Stimulated activated CD8-positive, alpha-beta memory T cell treated with anti-CD3 and anti-CD28 coated beads, Interleukin-4, amount 100 ng/mL, for 1 hour (primary cell): ENCODE data around the gene AFF1.
A peak's percentile ranks its signal among the peaks of the same experiment; 100 is the strongest.
"Not testable (repeated sequence)": the region's sequence is repeated elsewhere in the genome, so short reads cannot be mapped to it uniquely, and the experiment has no call there.

Experiments used
- DNase-seq, 2 donors: peaks; one replicate each; pipeline ENCODE4 v3.0.0-alpha.2; 2020; ENCODE audit warnings: low read depth in 2 of 2, low spot score in 1 of 2

AFF1 gene

DNA sequence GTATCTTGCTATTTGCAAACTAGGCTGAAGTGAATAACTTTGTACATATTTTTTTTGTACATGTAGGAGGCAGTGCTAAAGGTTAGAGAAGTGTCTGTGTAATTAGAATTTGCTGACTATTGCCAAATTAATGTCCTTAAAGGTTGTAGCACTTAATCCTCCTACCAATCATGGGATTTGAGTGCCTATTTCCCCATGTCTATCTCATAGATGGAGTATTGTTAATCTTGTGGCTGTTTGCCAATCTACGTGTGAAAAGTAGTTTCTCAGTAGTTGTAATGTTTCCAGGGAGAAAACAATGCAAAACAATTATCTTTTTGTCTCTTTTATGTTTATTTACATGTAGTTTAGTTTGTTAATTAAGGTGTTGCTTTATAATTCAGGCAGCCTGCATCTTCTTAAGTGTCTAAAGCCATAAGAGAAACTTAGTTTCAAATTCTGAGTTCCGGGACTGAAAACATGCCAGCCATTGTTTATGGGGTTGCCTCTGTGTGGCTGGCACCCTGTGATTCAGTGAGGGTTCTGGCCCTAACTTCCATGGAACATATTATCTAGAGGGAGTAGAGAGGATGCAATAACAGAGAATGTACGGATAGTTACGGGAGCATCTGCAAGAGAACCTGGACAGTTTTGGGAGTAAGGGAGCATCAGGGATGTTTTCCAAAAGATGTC, 143.2 kb downstream of the AFF1 start:
- no peak for DNase-seq

DNA sequence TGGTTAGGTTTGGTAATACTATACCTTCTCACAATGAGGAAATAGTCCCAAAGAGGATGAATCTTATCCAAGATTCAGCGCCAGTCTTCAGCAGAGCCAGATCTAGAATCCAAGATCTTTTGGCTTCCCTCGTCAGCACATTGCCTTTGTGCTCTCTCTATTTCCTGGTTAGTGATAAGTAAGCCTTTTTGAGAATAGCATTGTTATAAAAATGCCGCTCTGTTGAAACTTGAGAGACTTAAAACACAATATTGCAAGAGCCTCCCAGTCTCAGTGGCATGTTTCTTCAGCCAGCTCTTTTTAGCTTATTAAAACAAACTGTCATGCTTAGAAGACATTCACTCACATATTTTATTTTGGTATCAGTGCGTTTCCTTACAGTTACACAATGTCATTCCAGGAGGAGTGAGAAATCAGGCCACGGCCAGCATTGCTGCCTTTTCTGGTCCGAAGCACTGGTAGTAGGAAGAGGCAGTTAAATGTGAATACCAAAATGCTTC, 144.2 kb downstream of the AFF1 start:
- DNase-seq: no peak

DNA sequence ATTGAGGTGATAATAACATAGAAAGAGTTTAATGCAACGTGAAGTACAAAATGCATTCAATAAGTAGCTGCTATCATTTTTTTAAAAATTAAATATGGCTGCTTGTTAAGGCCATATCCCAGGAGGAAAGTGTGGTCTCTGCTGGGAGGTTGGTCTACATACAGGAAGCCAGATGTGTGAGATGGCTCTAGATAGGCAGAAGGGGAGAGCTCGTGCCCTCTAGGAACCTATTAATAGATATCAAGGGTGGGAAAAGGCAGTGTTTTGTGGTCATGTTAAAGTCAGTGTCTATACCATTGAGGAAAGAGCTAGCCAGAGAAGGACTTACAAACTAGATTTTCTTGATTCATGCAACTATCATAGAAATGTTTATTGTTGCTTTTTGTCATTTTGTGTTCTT, 145.2 kb downstream of the AFF1 start:
- DNase-seq: no peak

DNA sequence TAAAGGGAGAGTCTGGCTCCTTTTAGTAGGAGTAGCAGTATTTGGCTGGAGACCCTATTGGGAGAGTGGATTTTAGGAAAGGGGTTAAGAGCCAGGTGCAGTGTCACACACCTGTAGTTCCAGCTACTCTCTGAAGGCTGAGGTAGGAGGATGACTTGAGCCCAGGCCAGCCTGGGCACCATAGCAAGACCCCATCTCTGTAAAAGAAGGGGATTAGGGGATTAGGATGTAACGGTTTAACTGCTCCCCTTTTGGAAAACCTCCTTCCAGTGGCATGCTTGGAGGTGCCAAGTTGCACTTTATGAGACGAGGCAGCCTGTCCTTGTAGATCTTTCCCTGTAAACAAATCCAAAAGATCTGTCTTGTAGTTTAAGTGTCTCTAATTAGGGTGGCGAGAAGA, 145.7 kb downstream of the AFF1 start:
- DNase-seq: no peak

DNA sequence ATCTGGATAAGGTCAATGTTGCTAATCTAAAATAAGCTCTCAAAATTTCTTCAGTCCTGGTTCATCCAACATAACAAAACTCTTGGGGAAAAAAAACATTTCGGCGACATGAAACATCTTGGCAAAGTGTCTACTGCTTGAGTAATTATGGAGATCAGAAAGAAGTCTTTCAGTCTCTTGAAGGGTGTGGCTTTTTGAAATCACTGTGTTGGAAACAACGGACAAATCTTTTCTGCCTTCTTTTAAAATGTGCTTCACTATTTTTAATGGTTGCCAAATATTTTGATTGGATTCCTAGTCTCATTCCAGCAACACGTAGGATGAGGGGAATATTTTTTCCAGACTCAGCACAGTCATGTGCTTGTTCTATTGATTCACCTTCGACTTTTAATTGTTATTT, 147.0 kb downstream of the AFF1 start:
- DNase-seq: no peak

DNA sequence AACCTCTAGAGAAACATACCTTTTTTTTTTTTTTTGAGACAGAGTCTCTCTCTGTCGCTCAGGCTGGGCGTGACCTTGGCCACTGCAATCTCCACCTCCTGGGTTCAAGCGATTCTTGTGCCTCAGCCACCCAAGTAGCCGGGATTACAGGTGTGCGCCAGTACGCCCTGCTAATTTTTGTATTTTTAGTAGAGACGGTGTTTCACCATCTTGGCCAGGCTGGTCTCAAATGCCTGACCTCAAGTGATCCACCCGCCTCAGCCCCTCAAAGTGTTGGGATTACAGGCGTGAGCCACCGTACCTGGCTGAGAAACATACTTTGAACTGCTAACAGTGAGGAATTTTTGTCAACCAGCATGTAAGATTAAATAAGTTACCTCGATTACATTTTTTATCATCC, 150.9 kb downstream of the AFF1 start:
- DNase-seq: not testable (repeated sequence)

DNA sequence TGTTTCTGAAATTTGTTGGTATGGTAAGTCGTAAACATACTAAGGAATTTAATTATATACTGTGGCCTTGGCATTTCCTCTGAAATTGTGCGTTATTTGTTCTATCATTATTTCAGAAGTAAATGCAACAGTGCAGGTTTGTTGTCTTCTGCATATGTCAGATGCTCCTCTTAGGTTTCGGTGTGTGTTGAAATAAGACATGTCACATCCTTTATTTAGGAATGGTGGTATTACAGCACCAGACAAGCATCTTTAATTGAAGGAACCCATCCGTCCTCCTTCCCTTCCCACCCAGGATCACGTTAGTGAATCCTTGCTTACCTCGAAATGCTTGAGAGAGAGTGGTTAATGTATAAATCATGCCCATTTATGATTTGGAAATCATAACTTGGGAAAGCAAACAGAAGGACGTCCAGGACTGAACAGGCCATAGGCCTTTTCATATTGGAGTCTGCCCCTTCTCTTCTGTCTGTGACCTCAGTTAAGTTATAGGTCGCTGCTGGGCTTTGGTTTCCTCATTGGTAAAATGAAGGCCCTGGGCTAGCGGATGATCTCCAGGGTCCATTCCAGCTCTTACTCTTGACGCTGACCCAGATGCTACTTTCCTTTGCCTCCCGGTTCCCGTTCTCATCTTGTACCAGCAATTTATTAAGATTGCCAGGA, 151.5 kb downstream of the AFF1 start:
- no peak for DNase-seq

DNA sequence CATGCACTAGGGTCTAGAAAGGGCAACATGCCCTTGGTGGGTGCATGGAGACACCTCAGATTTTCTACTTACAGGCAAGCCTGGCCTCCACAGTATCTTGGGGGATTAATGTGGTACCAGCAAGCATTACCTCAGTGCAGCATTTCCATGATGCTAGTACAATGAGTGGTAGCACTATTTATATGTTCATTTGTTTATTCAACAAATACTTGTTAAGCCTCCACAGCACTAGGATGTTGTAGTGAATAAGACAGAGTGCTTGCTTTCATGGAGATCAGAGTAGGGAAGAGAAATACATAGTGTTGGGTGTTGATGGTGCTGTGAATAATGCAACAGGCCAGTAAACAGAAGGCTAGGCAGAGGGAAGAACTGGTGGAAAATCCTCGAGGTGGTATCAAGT, 152.2 kb downstream of the AFF1 start:
- DNase-seq: no peak

DNA sequence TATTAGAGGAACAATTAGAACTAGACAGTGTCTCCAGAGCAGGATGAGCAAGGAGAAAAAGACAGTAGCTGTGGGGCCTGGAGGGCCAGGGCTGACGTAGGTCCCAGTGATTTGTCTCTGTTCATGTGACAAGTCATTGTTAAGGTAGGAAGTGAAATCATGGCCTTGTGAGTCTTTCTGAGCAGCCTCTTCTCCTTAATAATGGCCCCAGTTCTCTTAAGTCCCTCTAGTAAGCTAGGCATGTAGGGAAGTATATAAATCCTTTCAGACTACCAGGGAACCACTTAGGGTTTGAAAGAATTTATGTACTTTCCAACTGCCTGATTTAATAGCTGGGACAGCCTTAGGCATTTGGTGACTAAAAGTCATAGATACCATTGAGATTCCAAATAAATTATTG, 152.6 kb downstream of the AFF1 start:
- no peak for DNase-seq

DNA sequence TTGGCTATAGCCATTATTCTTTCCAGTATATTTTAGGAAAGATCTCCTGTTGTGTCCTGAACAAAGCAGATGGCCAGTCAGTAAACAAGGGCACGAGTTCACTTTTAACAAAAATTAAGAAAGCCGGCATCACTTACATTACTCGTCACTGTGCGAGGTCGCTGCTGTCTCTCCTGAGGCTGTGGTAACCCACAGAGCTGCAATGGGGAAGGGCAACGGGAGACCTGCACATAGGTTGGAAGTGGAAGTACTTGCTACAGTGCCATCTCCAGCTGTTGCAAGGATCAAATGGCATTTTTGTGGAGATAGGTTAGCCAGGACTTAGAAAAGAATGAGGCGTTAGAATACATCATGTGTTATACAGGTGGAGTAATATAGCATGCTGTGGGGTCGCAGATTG, 153.4 kb downstream of the AFF1 start:
- no peak for DNase-seq

DNA sequence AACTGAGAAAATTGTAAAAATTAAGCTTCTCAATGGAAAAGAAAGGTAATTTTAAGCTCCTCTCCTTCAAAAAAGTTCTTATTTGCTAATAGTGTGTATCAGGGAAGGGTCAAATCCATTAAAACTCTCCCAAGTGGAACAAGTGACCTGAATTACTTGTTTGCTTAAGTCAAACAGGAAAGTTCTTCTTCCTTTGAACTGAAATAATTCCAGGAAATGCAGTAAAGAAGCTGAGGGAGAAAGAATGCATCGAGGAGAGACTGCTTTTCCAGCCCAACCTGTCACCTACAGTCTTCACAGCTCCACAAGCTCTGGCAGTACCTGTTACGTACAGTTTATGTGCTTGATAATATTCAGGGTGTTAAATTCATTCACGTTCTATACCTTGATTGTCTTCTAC, 154.6 kb downstream of the AFF1 start:
- DNase-seq: no peak

DNA sequence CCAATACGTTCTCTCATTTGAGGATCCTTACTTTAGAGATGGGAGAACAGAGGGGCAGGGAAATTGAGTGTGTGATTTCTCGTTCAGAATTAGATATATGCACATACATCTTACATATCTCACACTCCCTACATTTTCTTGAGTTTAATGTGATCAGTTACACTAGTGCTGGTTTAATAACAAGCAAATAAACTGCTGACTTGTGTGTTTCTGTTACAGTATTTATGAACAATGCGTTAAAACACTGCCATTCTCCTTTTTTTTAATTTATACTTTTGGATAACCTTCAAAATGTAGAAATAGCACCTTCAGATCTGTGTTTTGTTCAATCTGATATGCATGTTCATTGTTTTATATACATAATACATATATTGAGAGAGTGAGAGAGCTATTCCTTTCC, 155.5 kb downstream of the AFF1 start:
- DNase-seq: no peak

DNA sequence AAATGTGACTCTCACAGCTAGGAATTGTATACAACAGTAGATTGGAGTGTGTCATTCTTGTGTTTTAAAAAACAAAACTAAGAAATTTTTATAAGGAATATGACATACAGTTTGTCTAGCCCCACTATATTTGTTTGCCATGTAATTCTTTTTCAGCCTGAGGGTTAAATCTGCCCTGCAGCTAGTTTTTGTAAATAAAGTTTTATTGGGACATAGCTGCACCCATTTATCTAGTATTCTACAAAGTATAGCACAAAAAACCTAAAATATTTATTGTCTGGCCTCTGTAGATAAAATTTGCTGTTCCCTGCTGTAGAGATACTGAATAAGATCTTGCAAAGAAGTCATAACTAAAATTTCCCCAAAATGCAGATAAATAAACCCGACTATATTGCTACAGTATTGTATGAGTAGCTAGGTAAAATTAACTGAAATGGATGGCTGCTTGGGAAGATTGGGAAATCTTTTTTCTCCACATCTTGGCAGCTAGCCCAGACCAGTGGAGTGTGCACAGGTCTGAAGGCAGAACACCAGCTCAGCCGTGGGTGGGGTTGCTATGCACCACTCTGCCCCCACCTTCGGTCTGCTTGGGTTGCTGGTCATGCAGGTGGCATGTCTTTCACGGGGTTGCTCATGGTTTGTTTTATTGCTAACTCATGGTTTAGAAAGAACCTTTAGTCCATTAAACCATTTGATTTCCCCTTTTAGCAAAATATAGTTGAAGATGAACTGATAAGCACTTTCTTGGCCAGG, 157.8 kb downstream of the AFF1 start:
- DNase-seq: no peak

DNA sequence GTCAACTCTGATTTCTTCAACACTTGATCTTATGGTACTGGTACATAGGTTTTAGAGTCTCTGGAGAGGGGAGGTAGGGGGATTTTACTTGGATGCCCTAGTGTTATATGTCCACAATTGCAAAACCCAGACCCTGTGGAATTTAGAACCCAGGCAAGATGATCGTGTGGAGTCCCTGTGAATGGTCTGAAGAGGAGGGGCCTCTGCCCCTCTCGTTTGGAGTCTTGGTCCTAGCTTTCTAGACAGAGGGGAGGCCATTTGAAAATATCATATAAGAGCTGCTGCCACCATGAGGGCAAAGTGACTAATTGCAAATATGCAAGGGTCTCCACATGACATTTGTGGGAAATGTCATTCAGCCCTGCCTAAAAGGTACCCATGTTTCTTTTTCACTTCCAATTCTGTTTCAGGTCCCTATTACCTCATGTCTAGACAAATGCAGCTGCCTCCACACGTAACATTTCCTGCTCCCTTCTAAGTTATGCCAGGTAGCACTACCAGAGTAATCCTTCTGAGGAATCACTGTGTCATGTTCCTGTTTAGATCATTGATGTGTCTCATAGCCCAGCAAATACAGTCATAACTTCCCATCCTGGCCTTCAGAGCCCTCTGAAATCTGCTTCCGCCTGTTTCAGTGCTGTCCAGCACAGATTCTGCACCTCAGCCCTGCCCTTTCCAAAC, 158.8 kb downstream of the AFF1 start:
- peak in 1 of 2 donors; percentile 7 for DNase-seq

DNA sequence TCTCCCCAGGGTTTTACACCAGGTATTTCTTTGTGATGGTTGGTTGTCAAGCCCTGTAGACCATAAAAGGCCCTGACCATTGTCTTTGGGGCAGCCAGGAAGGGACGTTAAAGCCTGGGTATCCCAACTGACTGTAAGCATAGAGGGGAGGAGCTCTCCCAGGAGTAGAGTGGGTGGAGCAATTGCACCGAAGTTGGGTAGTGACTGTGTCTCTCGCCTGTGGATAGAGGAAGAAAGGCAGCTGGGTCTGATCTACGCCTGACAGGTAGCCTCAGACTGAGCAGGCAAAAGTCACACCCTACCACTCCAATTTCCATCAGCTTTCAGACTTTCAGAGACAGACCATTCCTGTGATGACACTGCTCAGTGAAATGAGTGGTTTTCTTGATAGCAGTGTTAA, 162.3 kb downstream of the AFF1 start:
- no peak for DNase-seq

DNA sequence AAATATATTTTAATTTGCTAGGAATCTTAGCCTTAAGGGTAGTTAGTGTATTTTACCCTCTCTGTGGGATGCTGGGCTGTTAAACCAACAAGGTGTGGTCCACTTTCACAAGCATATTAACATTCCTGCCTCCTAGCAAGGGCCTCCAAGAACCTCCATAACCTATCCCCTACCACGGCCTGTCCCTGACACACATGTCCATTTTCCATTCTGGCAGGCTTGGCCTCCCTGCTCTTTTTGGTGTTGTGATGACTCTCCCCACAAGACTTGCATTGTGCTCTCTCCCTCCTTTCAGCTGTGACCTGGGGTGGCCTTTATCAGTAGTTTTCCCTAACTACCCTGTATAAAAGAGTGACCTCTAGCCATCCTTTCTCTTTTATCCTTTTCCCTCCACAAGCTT, 165.4 kb downstream of the AFF1 start:
- no peak for DNase-seq

DNA sequence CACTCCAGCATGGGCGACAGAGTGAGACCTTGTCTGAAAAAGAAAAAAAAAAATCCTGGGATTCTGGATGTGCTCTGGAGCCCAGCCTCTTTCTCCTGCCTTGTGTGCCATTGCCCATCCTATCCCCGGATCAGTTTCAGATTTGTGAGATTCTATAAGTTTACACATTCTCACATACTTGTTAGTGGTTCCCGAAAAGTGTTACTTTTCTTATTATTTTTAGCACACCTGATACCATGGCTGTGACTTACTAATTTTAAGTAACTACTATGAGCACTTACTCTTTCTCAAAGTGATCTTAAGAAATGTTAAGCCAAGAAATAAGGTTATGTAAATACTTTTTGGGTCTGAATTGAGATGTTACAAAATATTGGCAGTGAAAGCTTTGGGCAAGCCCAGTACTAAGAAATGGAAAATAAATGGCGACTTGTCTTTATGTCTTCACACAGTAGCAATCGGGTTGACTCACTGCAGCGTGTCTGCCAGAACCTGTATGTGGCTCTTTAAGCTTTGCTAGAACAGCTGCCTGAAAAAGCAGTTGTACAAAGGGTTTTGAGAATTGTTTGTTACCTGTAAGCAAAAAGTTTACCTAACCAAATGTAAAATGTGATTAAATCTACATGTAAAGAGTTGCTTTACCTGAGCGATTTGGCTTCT, 166.9 kb downstream of the AFF1 start:
- no peak for DNase-seq

DNA sequence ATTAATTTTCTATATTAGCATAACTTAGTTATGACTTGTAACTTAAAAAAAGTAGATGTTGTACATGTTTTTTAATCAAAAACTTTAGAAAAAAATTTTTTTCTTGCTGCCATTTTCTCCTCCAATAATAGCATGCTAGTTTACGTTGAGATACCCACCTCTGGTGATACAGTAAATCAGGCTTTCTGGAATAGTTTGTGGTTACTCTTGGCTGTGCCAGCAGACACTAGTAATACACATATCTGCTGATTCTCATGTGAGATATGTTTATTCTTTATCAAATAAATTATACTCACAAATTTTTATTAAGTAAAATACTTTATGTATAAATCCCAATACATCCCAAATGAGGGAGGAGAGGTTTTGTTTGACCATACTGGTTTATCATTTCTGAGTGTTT, 168.3 kb downstream of the AFF1 start:
- DNase-seq: no peak

DNA sequence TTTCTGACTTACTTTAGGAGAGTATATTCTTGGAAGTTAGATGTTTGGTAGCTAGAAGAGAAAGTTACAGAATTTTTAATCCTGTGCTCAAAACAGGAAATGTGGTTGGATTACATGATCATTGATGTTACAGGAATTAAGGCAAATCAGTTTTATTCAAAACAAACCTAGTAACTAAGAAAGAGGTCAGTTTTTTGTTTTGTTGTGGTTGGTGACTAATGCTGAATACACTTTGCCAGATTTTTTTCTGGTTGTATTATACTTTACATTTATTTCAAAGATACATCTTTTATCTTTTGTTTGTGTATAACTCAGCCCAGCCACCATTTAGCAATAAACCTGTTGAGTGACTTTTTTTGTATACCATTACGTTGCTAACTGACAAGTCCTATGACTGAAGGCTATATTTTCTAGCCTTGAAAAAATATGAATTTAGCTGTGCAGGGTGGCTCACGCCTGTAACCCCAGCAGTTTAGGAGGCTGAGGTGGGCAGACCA, 168.9 kb downstream of the AFF1 start:
- no peak for DNase-seq

DNA sequence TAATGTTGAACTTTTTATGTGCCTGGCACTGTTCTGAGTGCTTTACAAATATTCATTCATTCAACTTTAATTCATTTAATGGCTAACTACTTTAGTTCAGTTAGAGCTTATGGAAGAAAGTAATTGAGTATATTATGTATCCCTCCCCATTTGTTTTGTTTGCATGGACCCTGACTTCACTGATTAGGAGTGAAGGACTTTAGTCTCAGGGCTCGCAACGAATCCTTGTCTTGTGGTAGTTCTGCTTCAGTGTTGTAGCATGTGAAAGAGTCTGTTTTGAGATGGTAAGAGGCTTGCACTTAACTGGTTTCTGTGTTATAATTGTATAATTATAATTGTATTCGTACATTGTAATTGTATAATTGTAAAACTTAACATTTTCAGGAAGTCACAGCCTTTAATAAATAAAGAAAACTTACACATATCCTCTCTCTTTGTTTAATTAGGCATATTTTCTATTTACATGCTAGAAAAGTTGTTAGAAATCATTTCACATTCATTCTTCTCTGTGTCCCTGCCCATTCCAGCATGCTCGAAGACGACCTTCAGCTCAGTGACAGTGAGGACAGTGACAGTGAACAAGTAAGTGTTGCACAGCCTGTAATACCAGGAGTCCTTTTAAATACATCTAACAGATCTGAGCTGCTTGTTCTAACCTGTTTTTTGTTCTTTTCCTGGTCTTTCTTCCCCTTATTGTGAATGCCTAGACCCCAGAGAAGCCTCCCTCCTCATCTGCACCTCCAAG, 170.5 kb downstream of the AFF1 start:
- no peak for DNase-seq
